ENCODE data around the gene NTSR1. TPM values are rescaled to one million over a fixed set of nuclear protein-coding genes. Genes with fewer than 3 reads are reported as not detected.

Gene NTSR1
- total RNA-seq, 2 donors from 2014 or later = not detected

GRCh38 chr20:62802026-62802712 is 93.5 kb downstream of the NTSR1 start:
- no peak overlapping the region for H3K27ac Mint-ChIP-seq
- ATAC-seq (replicated peaks) = no peak
- H3K4me1 Mint-ChIP-seq = peaks cover 8% of the 10 kb centered on the region
- peaks cover 58% of the 10 kb centered on the region for H3K36me3 Mint-ChIP-seq (ENCODE audit: low read depth)
- no peaks in the 10 kb centered on the region for H3K27me3 Mint-ChIP-seq
- no peaks in the 10 kb centered on the region for H3K9me3 Mint-ChIP-seq
- H3K4me3 Mint-ChIP-seq = no peak overlapping the region

GRCh38 chr20:62804021-62804626 is 95.5 kb downstream of the NTSR1 start:
- peak; percentile 11 for ATAC-seq (replicated peaks)
- Mint-ChIP-seq H3K36me3 (ENCODE audit: low read depth) (peaks cover 57% of the 10 kb centered on the region), H3K4me1 (no peaks in the 10 kb centered on the region), H3K4me3 (peak overlapping the region; percentile 79), H3K27ac (peak overlapping the region; percentile 89), H3K27me3 (no peaks in the 10 kb centered on the region), H3K9me3 (no peaks in the 10 kb centered on the region)

GRCh38 chr20:62804627-62805154 is 96.1 kb downstream of the NTSR1 start, which contains the start of gene OGFR:
TSS of gene OGFR (plus strand) at chr20:62804835. CDS start at chr20:62804860, 25 bp downstream.
- ATAC-seq (replicated peaks) = peak; percentile 59
- Mint-ChIP-seq H3K4me1 (no peaks in the 10 kb centered on the region), H3K9me3 (no peaks in the 10 kb centered on the region)

GRCh38 chr20:62805155-62805710 is 96.6 kb downstream of the NTSR1 start:
- H3K9me3 Mint-ChIP-seq = no peaks in the 10 kb centered on the region
- peaks cover 57% of the 10 kb centered on the region for H3K36me3 Mint-ChIP-seq (ENCODE audit: low read depth)
- H3K27me3 Mint-ChIP-seq = no peaks in the 10 kb centered on the region
- H3K4me1 Mint-ChIP-seq = no peaks in the 10 kb centered on the region
- peak overlapping the region; percentile 80 for H3K27ac Mint-ChIP-seq
- H3K4me3 Mint-ChIP-seq = peak overlapping the region; percentile 79
- peak; percentile 48 for ATAC-seq (replicated peaks)

More at GRCh38 chr20:62804627-62805154, 96.1 kb downstream of the NTSR1 start, which contains the start of gene OGFR:
- Mint-ChIP-seq H3K36me3 (ENCODE audit: low read depth) (peaks cover 57% of the 10 kb centered on the region), H3K27ac (peak within 1 kb of the TSS; percentile 89), H3K27me3 (no peaks in the 10 kb centered on the region), H3K4me3 (peak within 1 kb of the TSS; percentile 79)

GRCh38 chr20:62805711-62806382 is 97.2 kb downstream of the NTSR1 start:
- Mint-ChIP-seq H3K27me3 (no peaks in the 10 kb centered on the region), H3K36me3 (ENCODE audit: low read depth) (peaks cover 61% of the 10 kb centered on the region), H3K4me1 (no peaks in the 10 kb centered on the region), H3K27ac (peak overlapping the region; percentile 80), H3K4me3 (peak overlapping the region; percentile 78), H3K9me3 (no peaks in the 10 kb centered on the region)
- ATAC-seq (replicated peaks) = peak; percentile 4

GRCh38 chr20:62806383-62807050 is 97.9 kb downstream of the NTSR1 start:
- no peak for ATAC-seq (replicated peaks)
- H3K4me1 Mint-ChIP-seq = no peaks in the 10 kb centered on the region
- peak overlapping the region; percentile 78 for H3K4me3 Mint-ChIP-seq
- peak overlapping the region; percentile 80 for H3K27ac Mint-ChIP-seq
- H3K27me3 Mint-ChIP-seq = no peaks in the 10 kb centered on the region
- peaks cover 62% of the 10 kb centered on the region for H3K36me3 Mint-ChIP-seq (ENCODE audit: low read depth)
- H3K9me3 Mint-ChIP-seq = no peaks in the 10 kb centered on the region

- ATAC-seq (replicated peaks) = no peak
- Mint-ChIP-seq H3K9me3 (no peaks in the 10 kb centered on the region), H3K4me3 (peak overlapping the region; percentile 42), H3K4me1 (no peaks in the 10 kb centered on the region), H3K36me3 (ENCODE audit: low read depth) (peaks cover 73% of the 10 kb centered on the region), H3K27ac (no peak overlapping the region), H3K27me3 (no peaks in the 10 kb centered on the region)
Measured at GRCh38 chr20:62807444-62808210, 99.0 kb downstream of the NTSR1 start.

- H3K36me3 Mint-ChIP-seq (ENCODE audit: low read depth) = peaks cover 76% of the 10 kb centered on the region
- H3K27ac Mint-ChIP-seq = no peak overlapping the region
- no peaks in the 10 kb centered on the region for H3K27me3 Mint-ChIP-seq
Measured at GRCh38 chr20:62808211-62808865, 99.7 kb downstream of the NTSR1 start.

GRCh38 chr20:62809530-62810428 is 101.1 kb downstream of the NTSR1 start:
- H3K27ac Mint-ChIP-seq = no peak overlapping the region
- no peaks in the 10 kb centered on the region for H3K27me3 Mint-ChIP-seq
- H3K4me1 Mint-ChIP-seq = no peaks in the 10 kb centered on the region
- no peak for ATAC-seq (replicated peaks)
- peaks cover 68% of the 10 kb centered on the region for H3K36me3 Mint-ChIP-seq (ENCODE audit: low read depth)
- no peak overlapping the region for H3K4me3 Mint-ChIP-seq
- no peaks in the 10 kb centered on the region for H3K9me3 Mint-ChIP-seq

More at GRCh38 chr20:62808211-62808865, 99.7 kb downstream of the NTSR1 start:
- Mint-ChIP-seq H3K4me3 (peak overlapping the region; percentile 42), H3K4me1 (no peaks in the 10 kb centered on the region), H3K9me3 (no peaks in the 10 kb centered on the region)
- ATAC-seq (replicated peaks) = peak; percentile 57

GRCh38 chr20:62811320-62811719 is 102.7 kb downstream of the NTSR1 start:
- no peaks in the 10 kb centered on the region for H3K4me1 Mint-ChIP-seq
- no peak overlapping the region for H3K27ac Mint-ChIP-seq
- ATAC-seq (replicated peaks) = no peak
- H3K9me3 Mint-ChIP-seq = no peaks in the 10 kb centered on the region
- H3K4me3 Mint-ChIP-seq = no peak overlapping the region
- H3K36me3 Mint-ChIP-seq (ENCODE audit: low read depth) = peaks cover 63% of the 10 kb centered on the region
- H3K27me3 Mint-ChIP-seq = peaks cover 3% of the 10 kb centered on the region

GRCh38 chr20:62811720-62812119 is 103.1 kb downstream of the NTSR1 start:
- no peak for ATAC-seq (replicated peaks)
- Mint-ChIP-seq H3K27me3 (peaks cover 3% of the 10 kb centered on the region), H3K4me3 (no peak overlapping the region), H3K9me3 (no peaks in the 10 kb centered on the region), H3K36me3 (ENCODE audit: low read depth) (peaks cover 59% of the 10 kb centered on the region), H3K4me1 (no peaks in the 10 kb centered on the region), H3K27ac (no peak overlapping the region)

Measured in activated T-helper 17 cell treated with anti-CD3 and anti-CD28 coated beads, Interleukin-2, amount 50 U/mL, for 72 hours (primary cell).